ENCODE measurements around the gene SGSH.

- TF ChIP-seq EZH2 (IDR thresholded peaks at IDR 0.05; ENCODE audit: insufficient read depth, poor library complexity, severe bottlenecking) (no peak), EZH2phosphoT487 (IDR thresholded peaks at IDR 0.05; ENCODE audit: insufficient read depth, low read depth) (no peak)
These were observed 29.4 kb downstream of the SGSH start for GRCh38 chr17:80190716-80191115.

All from GM23248 (cell line).